ENCODE measurements around the gene SOX6.

Gene SOX6

GRCh38 chr11:15957234-15957633 is 399.1 kb downstream of the SOX6 start:
- no peak for DNase-seq (ENCODE audit: low read depth)

DNA sequence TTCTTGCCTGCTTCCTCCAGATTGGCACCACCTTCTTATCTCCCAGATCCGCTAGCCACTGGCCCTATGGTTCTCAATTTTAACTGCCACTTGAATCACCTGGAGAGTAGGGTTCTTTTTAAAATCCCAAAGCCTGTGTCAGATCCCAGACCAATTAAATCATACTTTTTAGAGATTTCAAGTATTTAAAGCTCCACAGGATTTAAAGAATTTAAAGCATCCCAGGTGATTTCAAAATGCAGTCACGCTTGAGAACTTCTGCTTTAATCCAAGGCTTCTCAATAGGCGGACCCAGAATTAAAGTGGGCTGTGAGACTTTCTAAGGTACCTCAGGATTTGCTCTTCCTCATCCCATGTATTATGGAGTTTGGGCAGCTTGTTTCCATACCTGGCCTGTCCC is 400.0 kb downstream of the SOX6 start:
- DNase-seq (ENCODE audit: low read depth): no peak

GRCh38 chr11:15955595-15955994 is 400.8 kb downstream of the SOX6 start:
- DNase-seq (ENCODE audit: low read depth): no peak

- DNase-seq (ENCODE audit: low read depth): no peak
These were observed 408.4 kb downstream of the SOX6 start for GRCh38 chr11:15947681-15948648.

DNA sequence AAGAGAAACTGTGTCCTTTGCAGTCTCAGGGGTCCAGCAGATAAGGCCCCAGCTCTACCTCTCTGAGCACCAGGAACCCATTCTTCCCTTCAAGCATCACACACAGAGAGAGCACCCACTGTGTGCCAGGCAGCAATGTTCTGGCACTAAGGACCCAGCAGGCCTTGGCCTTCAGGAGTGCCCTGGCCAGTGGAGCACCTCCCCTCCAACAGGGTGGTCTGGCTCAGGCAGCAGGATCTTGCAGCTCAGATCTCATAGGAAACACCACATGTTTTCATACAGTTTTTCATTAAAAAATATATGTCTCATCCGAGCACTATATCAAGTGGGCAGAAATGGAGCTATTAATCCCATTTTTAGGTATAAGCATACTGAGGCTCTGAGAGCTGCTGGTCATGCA is 410.6 kb downstream of the SOX6 start:
- no peak for DNase-seq (ENCODE audit: low read depth)

DNA sequence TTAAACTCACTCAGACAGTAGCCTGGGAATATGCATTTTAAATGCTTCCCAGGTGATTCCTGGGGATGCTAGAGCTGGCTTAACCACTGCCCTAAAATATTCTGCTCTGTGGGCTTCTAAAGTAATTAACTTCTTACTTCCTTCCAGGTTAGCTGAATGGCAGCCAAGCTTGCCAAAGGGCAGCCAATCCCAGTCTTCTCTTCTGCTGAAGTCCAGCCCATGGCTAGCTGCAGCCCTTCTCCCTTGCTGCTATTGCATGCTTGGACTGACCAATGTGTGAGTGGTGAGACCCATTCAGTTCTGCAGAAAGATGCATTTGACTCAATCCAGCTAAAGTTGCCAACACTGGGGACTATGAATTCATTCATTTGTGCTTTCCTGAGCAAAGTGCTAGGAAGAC is 411.9 kb downstream of the SOX6 start:
- no peak for DNase-seq (ENCODE audit: low read depth)

GRCh38 chr11:15943418-15944197 is 412.7 kb downstream of the SOX6 start:
- no peak for DNase-seq (ENCODE audit: low read depth)

DNA sequence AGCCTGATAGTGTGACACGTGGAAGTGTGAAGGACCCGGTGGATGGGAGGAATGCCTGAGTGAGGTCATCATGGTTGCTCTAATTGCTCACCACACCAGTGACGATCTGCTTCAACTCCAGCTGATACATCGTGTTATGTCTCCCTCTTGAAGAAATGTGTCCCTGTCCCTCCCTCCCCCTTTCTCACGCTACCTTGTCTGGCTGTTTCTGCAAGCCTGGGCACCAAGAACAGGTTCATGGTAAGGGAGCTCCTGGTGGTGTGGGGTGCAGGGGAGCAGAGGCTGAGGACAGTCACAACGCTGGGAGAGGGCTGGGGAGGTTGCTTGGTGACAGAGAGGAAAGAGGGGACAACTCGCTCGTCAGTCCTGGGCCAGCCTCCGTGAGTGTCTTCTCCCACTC is 413.4 kb downstream of the SOX6 start:
- no peak for DNase-seq (ENCODE audit: low read depth)

DNA sequence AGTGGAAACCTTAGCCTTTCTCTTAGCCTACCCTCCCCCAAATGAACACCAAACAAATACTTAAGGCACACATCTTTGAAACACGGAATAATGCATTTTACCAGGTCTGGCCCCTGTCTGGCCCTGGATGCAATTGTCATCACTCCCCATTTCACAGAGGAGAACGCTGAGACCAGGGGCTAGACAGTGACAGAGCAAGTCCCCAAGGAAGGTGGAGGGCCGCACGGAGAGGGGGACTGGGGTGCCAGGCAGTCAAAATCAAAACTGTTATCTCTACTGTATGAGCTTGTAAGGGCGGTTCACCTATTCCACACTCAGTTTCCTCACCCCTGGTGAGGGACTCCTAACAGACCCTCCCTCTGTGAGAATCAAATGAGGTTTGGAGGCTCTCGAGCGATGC is 414.2 kb downstream of the SOX6 start:
- no peak for DNase-seq (ENCODE audit: low read depth)

- no peak for DNase-seq (ENCODE audit: low read depth)
These were observed 415.1 kb downstream of the SOX6 start for GRCh38 chr11:15941206-15941770.

DNA sequence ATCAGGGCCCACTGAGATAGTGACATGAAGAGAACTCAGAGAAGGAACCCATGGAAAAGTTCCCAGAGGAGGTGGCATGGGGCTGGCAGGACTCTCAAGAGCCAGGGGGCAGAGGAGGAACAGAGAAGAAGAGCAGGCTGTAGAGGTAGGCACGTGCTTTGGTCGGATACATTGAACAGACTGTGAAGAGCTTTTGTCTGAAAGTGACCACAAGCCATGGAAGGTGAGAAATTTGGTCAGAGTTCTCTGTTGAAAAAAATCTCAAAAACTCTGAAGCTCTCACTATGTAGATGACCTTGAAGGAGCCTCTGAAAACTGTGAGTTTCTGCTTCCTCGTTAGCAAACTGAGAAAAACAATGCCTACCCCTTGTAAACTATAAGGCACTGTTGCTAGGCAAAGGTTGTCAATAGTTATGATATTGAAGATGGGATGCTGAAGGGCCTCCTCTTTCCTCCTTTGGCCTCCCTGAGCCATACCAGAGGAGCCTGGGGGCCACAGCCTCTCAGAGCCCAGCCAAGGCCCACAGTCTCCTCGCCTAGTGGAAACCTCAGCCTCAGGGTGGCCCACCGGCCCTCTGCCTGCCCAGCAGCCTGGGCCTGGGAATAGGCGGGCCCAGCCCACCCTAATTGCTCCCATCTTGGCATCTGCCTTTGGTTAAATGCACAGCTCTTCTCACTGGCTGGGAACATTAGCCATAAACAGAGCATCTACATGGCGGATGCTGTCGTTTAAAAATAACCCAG is 415.7 kb downstream of the SOX6 start:
- no peak for DNase-seq (ENCODE audit: low read depth)

GRCh38 chr11:15938983-15939382 is 417.4 kb downstream of the SOX6 start:
- DNase-seq (ENCODE audit: low read depth): no peak

- no peak for DNase-seq (ENCODE audit: low read depth)
These were observed 418.2 kb downstream of the SOX6 start for GRCh38 chr11:15938121-15938611.

DNA sequence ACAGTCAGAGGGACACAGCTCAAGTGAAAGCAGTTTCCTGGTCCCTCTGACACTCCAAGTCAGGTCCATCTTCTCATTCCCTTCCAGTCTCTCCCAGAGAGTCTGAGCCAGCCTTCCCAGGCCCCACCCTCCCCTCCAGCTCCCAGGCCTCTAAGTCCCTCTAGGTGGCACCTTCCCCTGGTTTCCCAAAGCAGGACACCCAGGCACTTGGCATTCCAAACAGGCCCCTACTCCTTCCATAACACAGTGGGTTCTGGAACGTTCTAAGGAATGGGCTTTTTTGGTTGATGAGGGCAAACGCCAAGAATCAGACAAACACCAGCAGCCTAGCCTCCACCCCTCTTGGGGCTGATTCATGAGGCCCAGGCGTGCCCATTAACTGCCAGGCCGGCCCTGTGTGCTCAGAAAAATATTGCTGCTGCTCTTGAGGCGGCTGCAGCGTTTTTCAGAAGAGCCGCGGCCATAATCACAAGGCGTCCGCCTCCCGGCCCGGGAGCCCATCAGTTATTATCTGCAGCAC is 418.7 kb downstream of the SOX6 start:
- DNase-seq (ENCODE audit: low read depth): no peak

DNA sequence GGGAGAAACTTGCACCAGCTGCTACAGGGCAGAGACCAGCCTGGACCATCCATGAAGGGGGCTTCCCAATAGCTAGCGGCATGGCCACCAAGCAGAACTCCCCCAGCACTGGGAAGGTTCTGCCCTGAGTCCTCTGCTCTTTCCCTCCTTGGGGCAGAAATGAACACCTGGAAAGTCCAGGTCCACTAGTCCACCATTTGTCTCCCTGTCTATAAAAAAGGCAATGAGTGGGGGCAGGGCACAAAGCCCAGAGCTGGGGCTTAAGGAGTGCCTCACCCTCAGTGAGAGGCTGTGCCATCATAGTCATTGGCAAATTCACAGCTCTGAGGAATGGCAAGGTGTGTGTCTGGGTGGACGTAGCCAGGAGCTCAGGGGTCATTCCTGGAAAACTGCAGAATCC is 420.3 kb downstream of the SOX6 start:
- no peak for DNase-seq (ENCODE audit: low read depth)

GRCh38 chr11:15935373-15935772 is 421.0 kb downstream of the SOX6 start:
- no peak for DNase-seq (ENCODE audit: low read depth)

DNA sequence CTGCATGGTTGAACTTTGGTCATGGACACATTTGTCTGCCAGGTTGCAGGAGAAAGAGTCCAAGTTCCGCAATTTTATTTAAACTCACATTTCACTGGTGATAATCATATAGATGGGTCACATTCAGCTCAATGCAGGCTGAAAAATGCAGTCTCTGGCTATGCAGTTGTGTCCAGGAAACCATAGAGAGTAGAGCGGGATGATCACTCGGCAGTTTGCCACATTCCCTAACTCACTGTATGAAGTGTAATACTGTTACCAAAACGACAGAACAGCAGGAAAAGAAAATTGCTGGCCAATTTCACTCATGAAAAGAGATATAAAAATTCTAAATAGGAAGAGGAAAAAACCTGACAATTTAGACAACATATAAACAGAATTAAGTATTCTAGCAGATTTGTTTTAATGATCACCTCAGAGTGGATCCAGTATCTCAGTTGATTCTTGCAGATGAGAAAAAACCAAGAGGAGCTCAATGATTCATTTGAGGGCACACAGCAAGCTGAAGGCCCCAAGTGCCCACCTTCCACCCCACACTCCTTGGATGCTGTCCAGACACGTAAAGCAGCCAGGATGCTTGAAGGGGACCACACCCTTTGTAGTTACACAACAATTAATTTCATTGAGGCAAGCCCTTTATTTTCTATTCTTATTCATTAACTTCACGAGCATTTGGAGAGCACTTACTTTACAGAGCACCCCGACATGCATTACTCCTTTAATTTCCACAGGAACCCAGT is 422.3 kb downstream of the SOX6 start:
- no peak for DNase-seq (ENCODE audit: low read depth)

GRCh38 chr11:15932417-15932816 is 423.9 kb downstream of the SOX6 start:
- DNase-seq (ENCODE audit: low read depth): no peak

GRCh38 chr11:15931497-15931896 is 424.8 kb downstream of the SOX6 start:
- no peak for DNase-seq (ENCODE audit: low read depth)

DNA sequence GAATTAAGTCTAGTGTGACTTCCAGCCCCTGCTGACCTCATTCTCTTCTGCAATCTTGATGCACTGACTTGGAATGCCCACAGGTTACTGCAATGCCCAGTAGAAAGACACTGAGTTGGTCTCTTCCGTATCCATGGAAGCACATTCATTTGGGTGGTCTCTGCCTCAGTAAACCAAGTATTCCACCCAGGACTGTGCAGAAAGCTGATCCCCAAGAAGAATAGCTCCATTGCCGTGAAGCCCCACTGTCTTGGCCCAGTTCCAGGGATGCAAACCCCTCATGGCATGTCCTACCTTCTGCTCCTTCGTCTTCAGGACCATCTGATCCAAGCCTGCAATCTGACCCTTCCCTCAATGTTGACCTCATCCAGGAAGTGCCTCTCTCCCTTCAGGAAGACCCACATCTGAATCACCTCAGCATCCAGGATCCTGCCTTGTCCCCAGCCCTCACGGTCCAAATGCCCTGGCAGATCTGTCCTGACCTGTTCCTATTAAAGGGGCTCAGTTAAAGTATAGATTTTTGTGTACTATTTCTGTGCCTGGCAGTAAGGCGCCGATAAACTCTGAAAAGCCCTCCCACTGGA is 425.8 kb downstream of the SOX6 start:
- DNase-seq (ENCODE audit: low read depth): no peak
